Right cardiac atrium (tissue), 5 donors: ENCODE results near the gene DNAH3. TPM values are rescaled to one million over a fixed set of nuclear protein-coding genes. Genes with fewer than 3 reads are reported as not detected.
"Not testable (repeated sequence)": the region's sequence is repeated elsewhere in the genome, so short reads cannot be mapped to it uniquely, and the experiment has no call there.

ENCODE experiments used
- ATAC-seq, 2 donors: fragments of 200-7000 bp; cut with Tn5 transposase; one replicate each; pipeline versions ENCODE4 v1.8.0 to v1.9.1; 2020; ENCODE audit warnings: moderate library complexity in 2 of 2, mild to moderate bottlenecking in 1 of 2
- DNase-seq, 3 donors: peaks; one replicate each; pipeline ENCODE4 v3.0.0-alpha.2; 2020
- H3K27ac ChIP-seq: one replicate; pipeline ENCODE4 v1.5.1; 2013; ENCODE audit warnings: mild to moderate bottlenecking, low read length, control low read depth, moderate library complexity
- H3K27me3 ChIP-seq: one replicate; pipeline ENCODE4 v1.6.1; 2013; ENCODE audit not compliant: control insufficient read depth, insufficient read depth
- H3K4me1 ChIP-seq: one replicate; pipeline ENCODE4 v1.6.1; 2013; ENCODE audit warnings: low read length; ENCODE audit not compliant: control insufficient read depth, insufficient read depth
- H3K4me3 ChIP-seq: one replicate; pipeline ENCODE4 v1.5.1; 2013; ENCODE audit warnings: low read length, control low read depth
- H3K9me3 ChIP-seq: one replicate; pipeline ENCODE4 v1.6.1; 2013; ENCODE audit warnings: low read length; ENCODE audit not compliant: control insufficient read depth
- WGBS: extraction: QIAGEN DNeasy Blood & Tissue Kit; methylation state at CpG from one replicate; pipeline ENCODE4 v1.1.7; 2013; 5-methylcytosine and 5-hydroxymethylcytosine counted together
- intact Hi-C, 4 donors: fragments of 100-400 bp; cut with DNase I; formaldehyde crosslinking; loops; one replicate each; pipeline versions ENCODE4 v1.11.0 to v1.14.0; 2022 to 2023
- polyA plus RNA-seq: library from polyadenylated mRNA; stranded (reverse); fragments of 200-250 nt; gene quantifications from one replicate; pipeline ENCODE4 v1.2.3, GENCODE V29; 2013
- total RNA-seq, 4 donors: library from RNA; stranded (reverse); fragmentation: NEBNext Ultra II Directional; extraction: Animal tissue kit (Norgen Biotek cat#: 25700); gene quantifications; one replicate each; pipeline ENCODE4 v1.2.1, GENCODE V29; 2021
- donor health status: healthy with polysubstance abuse.
- donor health status: DM: no; HTN: yes; CAD: no.
- donor health status: DM: no; HTN: no; CAD: no.
- donor health status: DM: no; HTN: yes; CAD: no; lungs with severe emphysema.
- donor health status: DM: yes; HTN: yes; CAD: no.

The DNAH3 gene
- total and polyA plus RNA-seq, 5 donors = 0.09 to 0.68 (median 0.14) TPM

GRCh38 chr16:21186326-21186691, 35.7 kb upstream of the DNAH3 start:
- DNase-seq = no peak
- no peak for ATAC-seq

GRCh38 chr16:21185659-21186325, 35.1 kb upstream of the DNAH3 start:
- H3K27ac ChIP-seq = no peak overlapping the region
- H3K27me3 ChIP-seq = no peaks in the 10 kb centered on the region
- 86% methylated on average over 12 of the region's 12 CpGs for WGBS
- H3K9me3 ChIP-seq = no peaks in the 10 kb centered on the region
- intact Hi-C loops = loop anchor here in 1 of 4 donors (10.0 kb wide), 1 partner anchor 109 kb away; no protein-coding TSS in a partner anchor
- no peak overlapping the region for H3K4me3 ChIP-seq
- ATAC-seq = no peak
- H3K4me1 ChIP-seq = no peaks in the 10 kb centered on the region
- DNase-seq = no peak

More at GRCh38 chr16:21186326-21186691, 35.7 kb upstream of the DNAH3 start:
- Histone ChIP-seq H3K4me3 (no peak overlapping the region), H3K9me3 (no peaks in the 10 kb centered on the region), H3K4me1 (no peaks in the 10 kb centered on the region), H3K27ac (no peak overlapping the region), H3K27me3 (no peaks in the 10 kb centered on the region)
- WGBS = 62% methylated on average over 4 of the region's 4 CpGs
- intact Hi-C loops = loop anchor here in 1 of 4 donors (10.0 kb wide), 1 partner anchor 108 kb away; no protein-coding TSS in a partner anchor

- ATAC-seq = no peak
- intact Hi-C loops = loop anchor here in 1 of 4 donors (10.0 kb wide), 1 partner anchor 110 kb away; no protein-coding TSS in a partner anchor
- H3K27me3 ChIP-seq = no peaks in the 10 kb centered on the region
- no peak for DNase-seq
- H3K9me3 ChIP-seq = no peaks in the 10 kb centered on the region
- 70% methylated on average over 3 of the region's 3 CpGs for WGBS
- H3K4me1 ChIP-seq = no peaks in the 10 kb centered on the region
- no peak overlapping the region for H3K27ac ChIP-seq
- no peak overlapping the region for H3K4me3 ChIP-seq
Observed at GRCh38 chr16:21184834-21185233, 34.2 kb upstream of the DNAH3 start.

GRCh38 chr16:21183995-21184394, 33.3 kb upstream of the DNAH3 start:
- DNase-seq (no peak), ATAC-seq (no peak)
- Histone ChIP-seq H3K9me3 (no peaks in the 10 kb centered on the region), H3K4me3 (no peak overlapping the region), H3K27ac (no peak overlapping the region), H3K4me1 (no peaks in the 10 kb centered on the region), H3K27me3 (no peaks in the 10 kb centered on the region)
- intact Hi-C loops = loop anchor here in 1 of 4 donors (10.0 kb wide), 1 partner anchor 111 kb away; no protein-coding TSS in a partner anchor
- WGBS = 83% methylated on average over 3 of the region's 3 CpGs

- WGBS = 79% methylated on average over 3 of the region's 3 CpGs
- DNase-seq (no peak), ATAC-seq (no peak)
- Histone ChIP-seq H3K4me1 (no peaks in the 10 kb centered on the region), H3K4me3 (no peak overlapping the region), H3K9me3 (no peaks in the 10 kb centered on the region), H3K27me3 (no peaks in the 10 kb centered on the region), H3K27ac (no peak overlapping the region)
- intact Hi-C loops = loop anchor here in 1 of 4 donors (10.0 kb wide), 1 partner anchor 115 kb away; no protein-coding TSS in a partner anchor
Observed at GRCh38 chr16:21179983-21180365, 29.3 kb upstream of the DNAH3 start.

- Histone ChIP-seq H3K4me1 (no peaks in the 10 kb centered on the region), H3K27me3 (no peaks in the 10 kb centered on the region), H3K9me3 (no peaks in the 10 kb centered on the region), H3K4me3 (no peak overlapping the region), H3K27ac (peak overlapping the region; percentile 46)
- ATAC-seq (peak; percentile 58 to 96), DNase-seq (peak; percentile 23 to 90 (median 80))
- intact Hi-C loops = no loop called here
- WGBS = 60% methylated on average over 13 of the region's 13 CpGs
Observed at GRCh38 chr16:21179126-21179982, 28.7 kb upstream of the DNAH3 start.

- no peak overlapping the region for H3K4me3 ChIP-seq
- H3K27me3 ChIP-seq = no peaks in the 10 kb centered on the region
- no peaks in the 10 kb centered on the region for H3K9me3 ChIP-seq
- ATAC-seq (no peak), DNase-seq (no peak)
- no peak overlapping the region for H3K27ac ChIP-seq
- no peaks in the 10 kb centered on the region for H3K4me1 ChIP-seq
- 86% methylated on average over 1 of the region's 1 CpG for WGBS
- intact Hi-C loops = no loop called here
Observed at GRCh38 chr16:21175397-21175796, 24.8 kb upstream of the DNAH3 start.

- WGBS = 95% methylated on average over 3 of the region's 3 CpGs
- Histone ChIP-seq H3K27ac (no peak overlapping the region), H3K9me3 (no peaks in the 10 kb centered on the region), H3K27me3 (no peaks in the 10 kb centered on the region), H3K4me3 (no peak overlapping the region), H3K4me1 (no peaks in the 10 kb centered on the region)
- intact Hi-C loops = no loop called here
- DNase-seq (no peak), ATAC-seq (no peak)
Observed at GRCh38 chr16:21172650-21173049, 22.0 kb upstream of the DNAH3 start.

DNA sequence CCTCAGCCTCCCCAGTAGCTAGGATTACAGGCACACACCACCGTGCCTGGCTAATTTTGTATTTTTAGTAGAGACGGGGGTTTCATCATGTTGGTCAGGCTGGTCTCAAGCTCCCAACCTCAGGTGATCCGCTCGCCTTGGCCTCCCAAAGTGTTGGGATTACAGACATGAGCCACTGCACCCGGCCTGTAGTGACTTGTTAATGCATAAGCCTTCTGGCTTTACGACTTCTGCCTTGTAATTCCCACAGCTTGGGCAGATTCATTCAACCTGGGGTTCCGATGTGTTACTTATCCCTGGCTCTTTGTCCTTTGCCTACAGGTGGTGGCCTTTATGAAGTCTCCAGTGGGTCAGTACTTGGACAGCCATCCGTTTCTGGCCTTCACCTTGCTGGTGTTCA, 19.5 kb upstream of the DNAH3 start:
- DNase-seq, intact Hi-C loops, H3K27me3 ChIP-seq, H3K27ac ChIP-seq, H3K9me3 ChIP-seq, ATAC-seq, H3K4me1 ChIP-seq, H3K4me3 ChIP-seq: not testable (repeated sequence)
- WGBS = 95% methylated on average over 8 of the region's 8 CpGs

- H3K27ac ChIP-seq = no peak overlapping the region
- DNase-seq (no peak), ATAC-seq (no peak)
- no peak overlapping the region for H3K4me3 ChIP-seq
- H3K27me3 ChIP-seq = no peaks in the 10 kb centered on the region
- H3K4me1 ChIP-seq = peaks cover 2% of the 10 kb centered on the region
- H3K9me3 ChIP-seq = no peaks in the 10 kb centered on the region
- WGBS = 86% methylated on average over 5 of the region's 5 CpGs
- intact Hi-C loops = loop anchor here in 1 of 4 donors (10.0 kb wide), 1 partner anchor 105 kb away; the partner anchor contains the start of gene CRYM
Observed at GRCh38 chr16:21169249-21169981, 18.8 kb upstream of the DNAH3 start.
